SK-N-SH treated with all-trans-retinoic acid at 6 μM for 48 hours (cell line): ENCODE measurements around the gene MICALL2.

ENCODE experiments used
- ATAC-seq: fragments of 200-7000 bp; cut with Tn5 transposase; 3 replicates; pipeline ENCODE4 v1.9.1; 2020; ENCODE audit warnings: mild to moderate bottlenecking, moderate library complexity
- ARNTL ChIP-seq: fragments of 450-650 bp; formaldehyde crosslinking; IDR thresholded peaks from 2 replicates; pipeline ENCODE4 v1.5.0; 2020; ENCODE audit warnings: low read depth, mild to moderate bottlenecking, moderate library complexity, borderline replicate concordance
- BACH2 ChIP-seq: fragments of 250-450 bp; sonication (Bioruptor Pico); IDR thresholded peaks from 2 replicates; pipeline ENCODE4 v1.9.0; 2021; ENCODE audit warnings: mild to moderate bottlenecking, borderline replicate concordance
- CSDC2 ChIP-seq: fragments of 250-450 bp; sonication (Bioruptor Pico); IDR thresholded peaks from 2 replicates; pipeline ENCODE4 v1.5.0; 2020; ENCODE audit warnings: mild to moderate bottlenecking, moderate library complexity
- CSRNP3 ChIP-seq: fragments of 250-450 bp; sonication (Bioruptor Pico); IDR thresholded peaks from 2 replicates; pipeline ENCODE4 v1.5.1; 2021; ENCODE audit warnings: mild to moderate bottlenecking, moderate library complexity
- ESRRG ChIP-seq: fragments of 250-450 bp; sonication (Bioruptor Pico); IDR thresholded peaks from 2 replicates; pipeline ENCODE4 v1.6.1; 2021; ENCODE audit warnings: mild to moderate bottlenecking
- GLIS3 ChIP-seq: fragments of 250-450 bp; sonication (Bioruptor Pico); IDR thresholded peaks from 2 replicates; pipeline ENCODE4 v1.5.0; 2020; ENCODE audit warnings: mild to moderate bottlenecking, moderate library complexity
- ISL1 ChIP-seq: fragments of 250-450 bp; sonication (Bioruptor Pico); IDR thresholded peaks from 2 replicates; pipeline ENCODE4 v2.1.2; 2022; ENCODE audit warnings: mild to moderate bottlenecking, moderate library complexity
- OSR1 ChIP-seq: fragments of 250-450 bp; sonication (Bioruptor Pico); IDR thresholded peaks from 2 replicates; pipeline ENCODE4 v1.8.0; 2022; ENCODE audit warnings: moderate library complexity, mild to moderate bottlenecking, inconsistent platforms
- PATZ1 ChIP-seq: fragments of 250-450 bp; sonication (Bioruptor Pico); IDR thresholded peaks from 2 replicates; pipeline ENCODE4 v1.8.0; 2020; ENCODE audit warnings: mild to moderate bottlenecking, moderate library complexity, borderline replicate concordance
- POU6F1 ChIP-seq: fragments of 250-450 bp; sonication (Bioruptor Pico); IDR thresholded peaks from 2 replicates; pipeline ENCODE4 v1.8.0; 2021; ENCODE audit warnings: low read depth, mild to moderate bottlenecking, moderate library complexity, borderline replicate concordance
- RARB ChIP-seq: fragments of 250-450 bp; sonication (Bioruptor Pico); IDR thresholded peaks from 2 replicates; pipeline ENCODE4 v1.8.0; 2021; ENCODE audit warnings: mild to moderate bottlenecking, moderate library complexity
- SNAI2 ChIP-seq: fragments of 250-450 bp; sonication (Bioruptor Pico); IDR thresholded peaks from 2 replicates; pipeline ENCODE4 v1.5.0; 2020; ENCODE audit warnings: mild to moderate bottlenecking, moderate library complexity
- TCF4 ChIP-seq: fragments of 250-450 bp; sonication (Bioruptor Pico); IDR thresholded peaks from 2 replicates; pipeline ENCODE4 v1.8.0; 2021; ENCODE audit warnings: mild to moderate bottlenecking, moderate library complexity, borderline replicate concordance
- TOX ChIP-seq: fragments of 250-450 bp; sonication (Bioruptor Pico); IDR thresholded peaks from 2 replicates; pipeline ENCODE4 v1.8.0; 2021; ENCODE audit warnings: mild to moderate bottlenecking, moderate library complexity, borderline replicate concordance
- TSHZ2 ChIP-seq: fragments of 250-450 bp; sonication (Bioruptor Pico); IDR thresholded peaks from 2 replicates; pipeline ENCODE4 v1.5.0; 2020; ENCODE audit warnings: mild to moderate bottlenecking, moderate library complexity
- ZC3H10 ChIP-seq: fragments of 250-450 bp; sonication (Bioruptor Pico); IDR thresholded peaks from 2 replicates; pipeline ENCODE4 v1.5.1; 2021; ENCODE audit warnings: mild to moderate bottlenecking, moderate library complexity
- ZFP3 ChIP-seq: fragments of 250-450 bp; sonication (Bioruptor Pico); IDR thresholded peaks from 2 replicates; pipeline ENCODE4 v1.5.0; 2020; ENCODE audit warnings: mild to moderate bottlenecking, moderate library complexity
- ZFP30 ChIP-seq: fragments of 450-650 bp; formaldehyde crosslinking; IDR thresholded peaks from 2 replicates; pipeline ENCODE4 v1.5.0; 2022; ENCODE audit warnings: mild to moderate bottlenecking, moderate library complexity
- ZNF565 ChIP-seq: fragments of 450-650 bp; formaldehyde crosslinking; conservative IDR thresholded peaks from 2 replicates; pipeline ENCODE4 v1.5.0; 2020; ENCODE audit warnings: low read depth, mild to moderate bottlenecking, moderate library complexity
- ZNF70 ChIP-seq: fragments of 450-650 bp; formaldehyde crosslinking; IDR thresholded peaks from 2 replicates; pipeline ENCODE4 v1.5.0; 2020; ENCODE audit warnings: mild to moderate bottlenecking, moderate library complexity
- ZNF8 ChIP-seq: fragments of 450-650 bp; formaldehyde crosslinking; IDR thresholded peaks from 2 replicates; pipeline ENCODE4 v1.5.0; 2020; ENCODE audit warnings: mild to moderate bottlenecking, moderate library complexity
- TF ChIP-seq, protein P1 (sequence below): fragments of 250-450 bp; sonication (Bioruptor Pico); IDR thresholded peaks from 2 replicates; pipeline ENCODE4 v1.5.1; 2020; ENCODE audit warnings: low read depth, mild to moderate bottlenecking, moderate library complexity

Gene MICALL2

DNA sequence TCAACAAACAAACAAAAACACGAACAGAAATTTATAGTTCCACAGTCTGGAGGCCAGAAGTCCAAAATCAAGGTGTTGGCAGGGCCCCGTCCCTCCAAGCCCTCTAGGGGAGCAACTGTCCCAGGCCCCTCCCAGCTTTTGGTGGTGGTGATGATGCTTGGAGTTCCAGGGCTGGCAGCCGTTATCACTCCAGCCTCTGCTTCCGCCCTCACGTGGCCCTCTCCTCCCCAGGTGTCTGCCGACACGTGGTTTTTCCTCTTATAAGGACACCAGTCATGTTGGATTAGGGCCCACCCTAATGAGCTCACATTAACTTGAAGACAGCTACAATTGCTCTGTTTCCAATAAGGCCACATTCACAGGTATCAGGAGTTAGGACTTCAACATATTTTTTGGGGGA is 49.7 kb downstream of the MICALL2 start:
- no peak for ATAC-seq
- no peak for TF ChIP-seq CSRNP3 (CRISPR knock-in tag)
- TF ChIP-seq BACH2 (CRISPR knock-in tag): no peak
- TF ChIP-seq, protein P1, sequence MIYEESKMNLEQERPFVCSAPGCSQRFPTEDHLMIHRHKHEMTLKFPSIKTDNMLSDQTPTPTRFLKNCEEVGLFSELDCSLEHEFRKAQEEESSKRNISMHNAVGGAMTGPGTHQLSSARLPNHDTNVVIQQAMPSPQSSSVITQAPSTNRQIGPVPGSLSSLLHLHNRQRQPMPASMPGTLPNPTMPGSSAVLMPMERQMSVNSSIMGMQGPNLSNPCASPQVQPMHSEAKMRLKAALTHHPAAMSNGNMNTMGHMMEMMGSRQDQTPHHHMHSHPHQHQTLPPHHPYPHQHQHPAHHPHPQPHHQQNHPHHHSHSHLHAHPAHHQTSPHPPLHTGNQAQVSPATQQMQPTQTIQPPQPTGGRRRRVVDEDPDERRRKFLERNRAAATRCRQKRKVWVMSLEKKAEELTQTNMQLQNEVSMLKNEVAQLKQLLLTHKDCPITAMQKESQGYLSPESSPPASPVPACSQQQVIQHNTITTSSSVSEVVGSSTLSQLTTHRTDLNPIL (CRISPR knock-in tag): no peak
- TF ChIP-seq ISL1 (CRISPR knock-in tag): no peak
- no peak for TF ChIP-seq ZC3H10 (CRISPR knock-in tag)
- no peak for TF ChIP-seq OSR1 (CRISPR knock-in tag)
- TF ChIP-seq TSHZ2: no peak
- TF ChIP-seq TCF4 (CRISPR knock-in tag): no peak
- no peak for TF ChIP-seq ZNF70 (CRISPR knock-in tag)
- no peak for TF ChIP-seq POU6F1 (CRISPR knock-in tag)
- no peak for TF ChIP-seq ESRRG
- no peak for TF ChIP-seq RARB (CRISPR knock-in tag)
- TF ChIP-seq SNAI2 (CRISPR knock-in tag): no peak
- no peak for TF ChIP-seq ZFP3 (CRISPR knock-in tag)
- TF ChIP-seq PATZ1: no peak
- no peak for TF ChIP-seq ZFP30 (CRISPR knock-in tag)
- TF ChIP-seq TOX (CRISPR knock-in tag): no peak
- no peak for TF ChIP-seq CSDC2 (CRISPR knock-in tag)

DNA sequence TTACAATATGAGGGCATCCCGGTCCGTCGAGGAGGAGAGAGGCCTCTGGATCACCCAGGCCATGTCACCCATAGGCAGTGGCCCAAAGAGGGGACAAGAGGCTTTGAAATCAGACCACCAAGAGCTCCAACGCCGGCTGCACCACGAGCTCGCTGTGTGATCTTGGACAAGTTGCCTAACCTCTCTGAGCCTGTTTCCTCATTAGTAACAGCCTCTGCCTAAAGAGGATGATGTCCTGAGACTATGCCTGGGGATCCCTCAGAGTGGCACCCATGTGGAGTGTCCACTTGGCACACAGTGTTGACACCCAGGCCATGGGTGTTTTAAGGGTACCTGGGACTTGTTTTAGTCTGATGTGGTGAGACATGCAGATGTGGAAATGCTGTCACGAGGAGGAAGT is 50.8 kb downstream of the MICALL2 start:
- ATAC-seq: no peak
- no peak for TF ChIP-seq ZNF8
- no peak for TF ChIP-seq ZC3H10 (CRISPR knock-in tag)
- no peak for TF ChIP-seq TSHZ2
- no peak for TF ChIP-seq ZNF565 (CRISPR knock-in tag)
- TF ChIP-seq ZFP30 (CRISPR knock-in tag): no peak
- TF ChIP-seq ARNTL (CRISPR knock-in tag): no peak
- no peak for TF ChIP-seq SNAI2 (CRISPR knock-in tag)
- TF ChIP-seq PATZ1: no peak
- no peak for TF ChIP-seq TOX (CRISPR knock-in tag)
- TF ChIP-seq, protein P1 (CRISPR knock-in tag): no peak
- TF ChIP-seq GLIS3 (CRISPR knock-in tag): no peak
- TF ChIP-seq OSR1 (CRISPR knock-in tag): no peak
- TF ChIP-seq ZFP3 (CRISPR knock-in tag): no peak
